ENCODE data around the gene LCP2. TPM values are rescaled to one million over a fixed set of nuclear protein-coding genes. Genes with fewer than 3 reads are reported as not detected.

Gene LCP2
- total RNA-seq, 1 experiment from 2014 or later: 0.36 TPM

GRCh38 chr5:170251462-170251861 is 46.1 kb downstream of the LCP2 start:
- ChIA-PET POLR2A (no interaction called here), CTCF (no interaction called here)
- H3K4me1 ChIP-seq (ENCODE audit: control insufficient read depth, insufficient read depth, low read length): no peaks in the 10 kb centered on the region
- no peak for DNase-seq (ENCODE audit: low read depth, low spot score)
- no peak overlapping the region for H3K27ac ChIP-seq (ENCODE audit: low read length)
- H3K36me3 ChIP-seq (ENCODE audit: control insufficient read depth, insufficient read depth, low read length): no peaks in the 10 kb centered on the region
- intact Hi-C loops (cut with micrococcal nuclease; ENCODE audit: unreplicated experiment) (no loop called here), in situ Hi-C loops (cut with HindIII; ENCODE audit: low pct_unique_long_range_greater_than_20kb, low sequenced_read_pairs) (no loop called here)
- TF ChIP-seq REST (IDR thresholded peaks at IDR 0.05; ENCODE audit: insufficient read depth in 1 of 2, low read depth in 2 of 2, low read length in 1 of 2): no peak
- TF ChIP-seq POLR2AphosphoS5 (IDR thresholded peaks at IDR 0.05; ENCODE audit: low read depth, low read length): no peak
- TF ChIP-seq CTCF (IDR thresholded peaks at IDR 0.05): no peak
- TF ChIP-seq SIN3A (IDR thresholded peaks at IDR 0.05; ENCODE audit: borderline replicate concordance, insufficient read depth, low read depth, low read length): no peak
- TF ChIP-seq TCF7L2 (IDR thresholded peaks at IDR 0.05; ENCODE audit: low read depth, low read length): no peak
- H3K27me3 ChIP-seq (ENCODE audit: control insufficient read depth, insufficient read depth, low read length): peaks cover 46% of the 10 kb centered on the region
- H3K9me3 ChIP-seq (ENCODE audit: control insufficient read depth, insufficient read depth, low read depth, low read length): no peaks in the 10 kb centered on the region
- BruUV-seq (replicated peaks): no TSS peak
- H3K4me3 ChIP-seq (ENCODE audit: low read depth in 2 of 2, low read length in 2 of 2): no peak overlapping the region
- ATAC-seq: no peak

GRCh38 chr5:170250810-170251317 is 46.7 kb downstream of the LCP2 start:
- H3K4me3 ChIP-seq (ENCODE audit: low read depth in 2 of 2, low read length in 2 of 2): no peak overlapping the region
- H3K27ac ChIP-seq (ENCODE audit: low read length): no peak overlapping the region
- POLR2A ChIA-PET: interaction anchor here (0.5 kb wide), 1 partner anchor 132 kb away, joined by 3 read pairs; no protein-coding TSS in a partner anchor
- no peaks in the 10 kb centered on the region for H3K4me1 ChIP-seq (ENCODE audit: control insufficient read depth, insufficient read depth, low read length)
- H3K36me3 ChIP-seq (ENCODE audit: control insufficient read depth, insufficient read depth, low read length): no peaks in the 10 kb centered on the region
- H3K9me3 ChIP-seq (ENCODE audit: control insufficient read depth, insufficient read depth, low read depth, low read length): no peaks in the 10 kb centered on the region
- in situ Hi-C loops (cut with HindIII; ENCODE audit: low pct_unique_long_range_greater_than_20kb, low sequenced_read_pairs): no loop called here
- CTCF ChIA-PET: no interaction called here
- DNase-seq (ENCODE audit: low read depth, low spot score): no peak
- peaks cover 51% of the 10 kb centered on the region for H3K27me3 ChIP-seq (ENCODE audit: control insufficient read depth, insufficient read depth, low read length)
- TF ChIP-seq POLR2AphosphoS5 (IDR thresholded peaks at IDR 0.05; ENCODE audit: low read depth, low read length) (no peak), CTCF (IDR thresholded peaks at IDR 0.05) (no peak), REST (IDR thresholded peaks at IDR 0.05; ENCODE audit: insufficient read depth in 1 of 2, low read depth in 2 of 2, low read length in 1 of 2) (no peak), TCF7L2 (IDR thresholded peaks at IDR 0.05; ENCODE audit: low read depth, low read length) (no peak), SIN3A (IDR thresholded peaks at IDR 0.05; ENCODE audit: borderline replicate concordance, insufficient read depth, low read depth, low read length) (no peak)
- no TSS peak for BruUV-seq (replicated peaks)
- intact Hi-C loops (cut with micrococcal nuclease; ENCODE audit: unreplicated experiment): no loop called here
- ATAC-seq: no peak

Data from Panc1 (cell line).